GM21786 (cell line): ENCODE data around the gene PRR12.

Experiments used
- ATAC-seq: cut with Tn5 transposase; IDR thresholded peaks from one replicate; pipeline ENCODE4 v1.9.1; 2021; ENCODE audit not compliant: unreplicated experiment

The PRR12 gene

DNA sequence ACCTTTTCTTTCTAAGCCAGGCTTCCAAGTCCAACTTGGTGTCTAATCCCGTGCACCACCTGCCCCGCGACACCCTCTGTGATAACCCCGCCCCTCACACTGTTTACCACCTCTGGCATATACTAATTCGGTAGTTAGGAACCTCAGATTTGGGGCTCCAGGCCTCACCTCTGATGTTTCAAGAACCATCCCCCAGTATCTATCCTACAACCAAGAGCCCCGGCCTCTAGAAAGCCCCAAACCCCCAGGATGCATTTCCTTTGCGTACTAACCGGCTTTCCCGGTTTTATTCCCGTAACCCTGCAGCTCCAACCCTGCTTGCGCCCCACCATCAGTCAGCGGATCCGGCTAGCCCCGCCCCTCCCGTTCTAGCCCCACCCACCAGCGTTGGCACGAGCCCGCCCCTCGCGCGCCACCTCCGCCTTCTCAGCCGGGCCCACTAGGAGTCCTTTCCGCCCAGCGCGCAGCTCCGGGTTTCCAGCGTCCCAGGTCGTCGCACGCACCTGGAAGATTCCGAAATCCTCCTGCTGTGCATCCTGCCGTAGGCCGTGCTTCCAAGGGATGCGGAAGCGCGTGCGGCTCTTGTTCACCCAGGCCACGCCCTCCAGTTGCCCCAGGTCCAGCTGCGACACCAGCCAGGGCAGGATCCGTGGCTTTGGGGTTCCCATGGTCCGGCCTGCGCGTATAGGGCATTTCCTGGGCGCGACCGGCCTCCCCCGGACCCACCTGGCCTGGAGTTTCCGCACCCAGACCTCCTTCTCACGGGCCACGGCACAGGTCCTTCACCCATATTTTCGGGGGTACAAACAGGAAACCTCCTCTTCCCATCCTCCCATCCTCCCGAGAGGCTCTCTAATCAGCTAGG is 73.4 kb downstream of the PRR12 start:
- ATAC-seq = no peak

DNA sequence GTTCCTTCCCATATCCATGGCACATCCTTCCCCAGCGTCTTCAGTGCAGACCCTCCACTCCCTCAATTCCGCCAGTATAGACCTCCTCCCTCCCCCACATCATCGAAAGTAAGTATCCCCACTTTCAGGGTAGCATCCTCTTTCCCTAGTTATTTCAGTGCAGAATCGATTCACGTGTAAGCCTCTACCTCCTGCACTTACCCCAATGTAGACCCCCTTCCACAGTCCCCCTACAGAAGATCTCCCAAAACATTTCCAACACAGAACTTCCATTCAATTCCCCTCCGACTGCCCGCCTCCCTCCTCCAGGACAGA is 74.0 kb downstream of the PRR12 start:
- no peak for ATAC-seq

DNA sequence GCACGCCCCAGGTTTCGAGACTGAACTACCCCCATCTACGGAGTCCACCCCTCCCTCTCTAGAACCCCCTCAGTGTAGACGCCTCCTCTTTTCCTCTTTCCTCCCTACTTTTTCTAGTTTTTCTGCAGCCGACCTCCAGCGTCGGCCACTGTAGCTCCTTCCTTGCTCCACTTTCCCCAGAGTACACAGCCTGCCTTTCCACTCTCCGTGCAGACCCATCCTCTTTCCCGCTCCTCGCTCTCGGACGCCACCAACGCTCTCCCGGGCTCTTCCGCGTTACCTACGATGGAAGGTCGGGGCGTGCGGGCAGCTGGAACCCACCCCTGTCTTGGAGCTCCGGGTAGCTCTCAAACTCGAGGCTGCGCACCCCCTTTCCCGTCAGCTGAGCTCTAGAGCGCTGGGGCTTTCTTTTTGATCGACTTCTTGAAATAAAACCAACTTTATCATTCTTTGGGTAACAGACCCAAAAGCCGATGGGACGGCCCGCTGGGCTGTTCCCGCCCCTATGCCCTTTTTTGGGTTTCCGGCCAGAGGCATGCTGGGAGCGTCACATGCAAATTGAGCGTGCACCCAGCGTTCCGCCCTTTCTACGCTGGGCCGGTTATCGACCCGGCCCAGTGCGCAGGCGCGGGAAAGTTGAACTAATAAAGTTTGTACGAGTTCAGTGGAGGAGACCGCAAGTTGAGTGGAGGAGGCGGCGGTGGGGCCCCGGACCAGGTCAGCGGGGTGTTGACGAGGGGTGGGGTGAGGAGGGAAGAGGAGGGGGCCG is 74.6 kb downstream of the PRR12 start, which contains the start of the genes BCL2L12 and IRF3:
TSS of gene BCL2L12 (plus strand) at position 583 of the 769 bp plus-strand sequence. CDS start 760 bp downstream, outside the sequence.
TSS of gene IRF3 (minus strand) at position 507 of the 769 bp plus-strand sequence. CDS start 1,019 bp downstream, outside the sequence.
- peak; percentile 87 for ATAC-seq

- ATAC-seq = no peak
Observed at GRCh38 chr19:49666120-49666444, 75.1 kb downstream of the PRR12 start.

GRCh38 chr19:49667473-49667872 is 76.5 kb downstream of the PRR12 start:
- no peak for ATAC-seq

- no peak for ATAC-seq
Observed at GRCh38 chr19:49669516-49669915, 78.5 kb downstream of the PRR12 start.

DNA sequence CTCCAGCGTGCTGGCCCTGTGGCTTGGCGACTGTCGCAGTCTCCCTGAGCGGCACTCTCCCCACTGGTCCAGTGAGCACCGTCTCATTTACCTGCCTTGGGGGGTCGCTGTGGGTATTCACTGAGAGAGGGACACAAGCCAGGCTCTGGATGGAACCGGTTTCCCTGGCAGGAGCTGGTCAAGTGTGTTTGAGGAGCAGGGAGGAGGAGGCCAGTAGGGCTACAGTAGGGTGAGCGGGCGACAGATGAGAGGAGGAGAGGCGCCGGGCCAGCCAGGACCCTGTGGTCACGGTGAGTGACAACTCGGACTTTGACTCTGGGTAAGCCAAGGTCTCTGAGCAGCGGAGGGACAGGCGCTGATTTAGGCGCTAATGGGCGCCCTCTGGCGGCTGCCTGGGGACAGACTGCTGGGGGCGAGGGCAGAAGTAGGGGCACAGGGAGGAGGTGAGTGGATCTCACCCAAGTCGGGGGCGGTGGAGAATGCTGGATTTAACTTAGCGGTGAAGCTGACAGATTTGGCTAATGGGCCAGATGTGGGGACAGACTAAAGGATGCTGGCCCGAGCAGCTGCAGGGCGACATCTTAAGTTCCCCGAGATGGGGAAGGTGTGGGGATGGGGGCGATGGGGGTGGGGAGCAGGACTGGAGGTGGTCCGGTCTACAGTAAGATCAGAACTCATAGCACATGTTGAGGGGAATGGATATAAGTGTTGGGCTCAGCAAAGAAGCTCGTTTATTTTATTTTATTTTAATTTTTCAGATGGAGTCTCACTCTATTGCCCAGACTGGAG is 81.3 kb downstream of the PRR12 start:
- no peak for ATAC-seq
